ENCODE measurements around the gene CCDC27. TPM values are rescaled to one million over a fixed set of nuclear protein-coding genes. Genes with fewer than 3 reads are reported as not detected.

Gene CCDC27
- total and polyA plus RNA-seq, 10 donors = not detected

DNA sequence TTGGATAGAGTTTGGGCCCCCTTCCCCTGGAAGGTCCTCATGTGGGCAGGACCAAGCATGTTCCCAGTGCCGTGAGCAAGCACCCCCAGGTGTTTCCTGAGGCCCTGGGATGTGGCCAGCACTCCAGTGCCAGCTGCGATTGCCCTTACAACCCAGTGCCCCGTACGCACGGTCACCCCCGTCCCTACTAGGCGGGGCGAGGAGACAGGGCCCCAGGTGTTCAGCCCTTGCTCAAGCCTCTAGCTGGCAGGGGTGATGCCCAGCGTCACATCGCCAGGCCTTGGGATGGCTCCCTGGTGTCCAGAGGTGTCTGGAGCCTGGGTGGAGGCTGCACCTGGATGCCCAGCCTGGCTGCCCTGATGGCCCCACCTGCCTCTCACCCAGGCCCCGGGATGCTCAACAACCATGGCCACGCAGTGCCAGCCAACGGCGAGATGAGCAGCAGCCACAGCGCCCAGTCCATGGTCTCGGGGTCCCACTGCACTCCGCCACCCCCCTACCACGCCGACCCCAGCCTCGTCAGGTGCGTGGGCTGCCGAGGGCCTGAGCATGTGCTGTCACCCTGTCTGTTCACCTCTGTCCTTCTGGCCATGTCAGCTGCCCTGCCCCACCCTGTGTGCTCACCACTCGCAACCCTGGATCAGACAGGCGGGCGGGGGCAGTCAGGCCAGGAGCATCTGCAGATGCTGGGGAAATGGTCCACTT, 21.6 kb upstream of the CCDC27 start:
- intact Hi-C loops (cut with DNase I; ENCODE audit: low total_unique reads) = no loop called here
- Histone ChIP-seq H3K9me3 (no peaks in the 10 kb centered on the region), H3K4me1 (peaks cover 0 to 5% (median 0%) of the 10 kb centered on the region in 6 donors), H3K27ac (no peak overlapping the region), H3K36me3 (peaks cover 0 to 17% (median 9%) of the 10 kb centered on the region in 6 donors), H3K4me3 (no peak overlapping the region), H3K27me3 (replicated peaks in 1 of 7) (peaks cover 0 to 60% (median 7%) of the 10 kb centered on the region in 7 donors)
- peak in 1 of 3 donors; percentile 26 for TF ChIP-seq POLR2AphosphoS5 (IDR thresholded peaks at IDR 0.05)
- no peak for TF ChIP-seq POLR2A (IDR thresholded peaks at IDR 0.05)
- no peak for DNase-seq
- WGBS, 5 donors = 55 to 72% (median 66%) methylated on average over 13 to 25 of the region's 25 CpGs

DNA sequence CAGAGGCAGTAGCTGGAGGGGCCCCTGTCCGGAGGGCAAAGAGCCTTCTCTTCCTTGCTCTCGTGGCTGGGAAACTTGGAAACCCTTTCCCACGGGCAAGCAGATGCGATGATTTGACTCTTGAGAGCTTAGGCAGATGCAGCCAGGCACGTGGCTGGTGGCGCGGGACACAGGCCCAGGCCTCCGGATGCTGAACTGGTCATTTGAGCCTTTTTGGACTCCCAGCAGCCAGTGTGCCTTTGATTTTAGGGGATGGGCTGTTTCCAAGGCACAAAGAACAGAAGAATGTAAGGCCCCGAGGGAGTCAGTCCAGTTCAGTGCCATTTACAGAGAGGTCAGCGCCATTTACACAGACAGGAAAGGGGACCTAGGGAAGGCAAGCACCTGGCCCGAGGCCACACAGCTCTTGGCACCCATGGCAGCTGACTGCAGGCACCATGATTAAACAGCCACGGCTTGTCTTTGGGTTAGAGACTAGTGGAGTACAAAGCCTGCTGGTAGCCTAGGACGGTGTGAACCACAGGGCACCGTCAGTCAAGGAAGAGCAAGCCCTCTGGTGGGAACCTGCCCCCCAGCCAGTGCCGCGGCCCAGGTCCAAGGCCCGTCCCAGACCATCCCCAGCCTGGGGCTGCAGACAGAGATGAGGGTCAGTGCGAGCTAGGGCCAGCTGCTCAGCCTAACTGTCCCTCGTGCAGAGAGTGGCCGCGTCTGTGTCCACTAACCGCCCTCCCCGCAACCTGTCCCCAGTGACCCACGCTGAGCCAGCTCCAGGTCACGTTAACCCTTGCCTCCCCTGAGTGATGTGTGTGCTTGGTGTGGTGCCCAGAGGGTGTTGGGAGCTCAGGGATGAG, 20.4 kb upstream of the CCDC27 start:
- no peaks in the 10 kb centered on the region for H3K9me3 ChIP-seq
- no peak for DNase-seq
- TF ChIP-seq POLR2A (IDR thresholded peaks at IDR 0.05) (no peak), POLR2AphosphoS5 (IDR thresholded peaks at IDR 0.05) (no peak)
- TF ChIP-seq, protein P1, sequence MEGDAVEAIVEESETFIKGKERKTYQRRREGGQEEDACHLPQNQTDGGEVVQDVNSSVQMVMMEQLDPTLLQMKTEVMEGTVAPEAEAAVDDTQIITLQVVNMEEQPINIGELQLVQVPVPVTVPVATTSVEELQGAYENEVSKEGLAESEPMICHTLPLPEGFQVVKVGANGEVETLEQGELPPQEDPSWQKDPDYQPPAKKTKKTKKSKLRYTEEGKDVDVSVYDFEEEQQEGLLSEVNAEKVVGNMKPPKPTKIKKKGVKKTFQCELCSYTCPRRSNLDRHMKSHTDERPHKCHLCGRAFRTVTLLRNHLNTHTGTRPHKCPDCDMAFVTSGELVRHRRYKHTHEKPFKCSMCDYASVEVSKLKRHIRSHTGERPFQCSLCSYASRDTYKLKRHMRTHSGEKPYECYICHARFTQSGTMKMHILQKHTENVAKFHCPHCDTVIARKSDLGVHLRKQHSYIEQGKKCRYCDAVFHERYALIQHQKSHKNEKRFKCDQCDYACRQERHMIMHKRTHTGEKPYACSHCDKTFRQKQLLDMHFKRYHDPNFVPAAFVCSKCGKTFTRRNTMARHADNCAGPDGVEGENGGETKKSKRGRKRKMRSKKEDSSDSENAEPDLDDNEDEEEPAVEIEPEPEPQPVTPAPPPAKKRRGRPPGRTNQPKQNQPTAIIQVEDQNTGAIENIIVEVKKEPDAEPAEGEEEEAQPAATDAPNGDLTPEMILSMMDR (IDR thresholded peaks at IDR 0.05 in 8 of 11, conservative IDR thresholded peaks at IDR 0.05 in 3 of 11) = no peak
- peaks cover 0 to 60% (median 7%) of the 10 kb centered on the region in 7 donors for H3K27me3 ChIP-seq (replicated peaks in 1 of 7)
- H3K36me3 ChIP-seq = peaks cover 0 to 28% (median 19%) of the 10 kb centered on the region in 6 donors
- peaks cover 0 to 5% (median 0%) of the 10 kb centered on the region in 6 donors for H3K4me1 ChIP-seq
- no peak overlapping the region for H3K4me3 ChIP-seq
- 64 to 83% (median 76%) methylated on average over 14 to 25 of the region's 25 CpGs for WGBS, 5 donors
- no peak overlapping the region for H3K27ac ChIP-seq
- intact Hi-C loops (cut with DNase I; ENCODE audit: low total_unique reads) = no loop called here

DNA sequence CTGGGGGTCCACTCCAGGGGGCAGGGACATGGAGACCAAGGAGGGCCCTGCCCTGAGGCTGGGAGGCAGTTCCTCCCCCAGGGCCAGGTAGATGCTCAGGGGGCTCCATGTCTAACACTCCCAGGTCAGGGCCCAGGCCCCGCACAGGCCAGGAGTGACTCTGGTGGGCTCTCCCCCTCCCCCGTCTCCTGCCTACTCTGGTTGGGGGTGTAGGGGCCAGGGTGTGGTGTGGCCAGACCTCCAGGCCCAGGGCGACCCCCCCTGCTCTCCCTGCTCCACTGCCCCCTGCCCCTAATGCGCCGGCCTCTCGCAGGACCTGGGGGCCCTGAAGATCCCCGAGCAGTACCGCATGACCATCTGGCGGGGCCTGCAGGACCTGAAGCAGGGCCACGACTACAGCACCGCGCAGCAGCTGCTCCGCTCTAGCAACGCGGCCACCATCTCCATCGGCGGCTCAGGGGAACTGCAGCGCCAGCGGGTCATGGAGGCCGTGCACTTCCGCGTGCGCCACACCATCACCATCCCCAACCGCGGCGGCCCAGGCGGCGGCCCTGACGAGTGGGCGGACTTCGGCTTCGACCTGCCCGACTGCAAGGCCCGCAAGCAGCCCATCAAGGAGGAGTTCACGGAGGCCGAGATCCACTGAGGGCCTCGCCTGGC, 19.7 kb upstream of the CCDC27 start:
- no peak for TF ChIP-seq POLR2AphosphoS5 (IDR thresholded peaks at IDR 0.05)
- Histone ChIP-seq H3K27me3 (replicated peaks in 1 of 7) (peaks cover 0 to 52% (median 7%) of the 10 kb centered on the region in 7 donors), H3K4me1 (peaks cover 0 to 5% (median 0%) of the 10 kb centered on the region in 6 donors), H3K4me3 (no peak overlapping the region), H3K27ac (no peak overlapping the region), H3K36me3 (peaks cover 0 to 35% (median 26%) of the 10 kb centered on the region in 6 donors), H3K9me3 (no peaks in the 10 kb centered on the region)
- 40 to 75% (median 42%) methylated on average over 2 to 37 of the region's 37 CpGs for WGBS, 5 donors
- DNase-seq = no peak
- intact Hi-C loops (cut with DNase I; ENCODE audit: low total_unique reads) = no loop called here

DNA sequence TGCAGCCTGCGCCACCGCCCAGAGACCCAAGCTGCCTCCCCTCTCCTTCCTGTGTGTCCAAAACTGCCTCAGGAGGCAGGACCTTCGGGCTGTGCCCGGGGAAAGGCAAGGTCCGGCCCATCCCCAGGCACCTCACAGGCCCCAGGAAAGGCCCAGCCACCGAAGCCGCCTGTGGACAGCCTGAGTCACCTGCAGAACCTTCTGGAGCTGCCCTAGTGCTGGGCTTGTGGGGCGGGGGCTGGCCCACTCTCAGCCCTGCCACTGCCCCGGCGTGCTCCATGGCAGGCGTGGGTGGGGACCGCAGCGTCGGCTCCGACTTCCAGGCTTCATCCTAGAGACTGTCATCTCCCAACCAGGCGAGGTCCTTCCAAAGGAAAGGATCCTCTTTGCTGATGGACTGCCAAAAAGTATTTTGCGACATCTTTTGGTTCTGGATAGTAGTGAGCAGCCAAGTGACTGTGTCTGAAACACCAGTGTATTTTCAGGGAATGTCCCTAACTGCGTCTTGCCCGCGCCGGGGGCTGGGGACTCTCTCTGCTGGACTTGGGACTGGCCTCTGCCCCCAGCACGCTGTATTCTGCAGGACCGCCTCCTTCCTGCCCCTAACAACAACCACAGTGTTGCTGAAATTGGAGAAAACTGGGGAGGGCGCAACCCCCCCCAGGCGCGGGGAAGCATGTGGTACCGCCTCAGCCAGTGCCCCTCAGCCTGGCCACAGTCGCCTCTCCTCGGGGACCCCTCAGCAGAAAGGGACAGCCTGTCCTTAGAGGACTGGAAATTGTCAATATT, 19.0 kb upstream of the CCDC27 start:
- peaks cover 0 to 45% (median 7%) of the 10 kb centered on the region in 7 donors for H3K27me3 ChIP-seq (replicated peaks in 1 of 7)
- WGBS, 5 donors = 72 to 89% (median 79%) methylated on average over 24 to 29 of the region's 29 CpGs
- H3K36me3 ChIP-seq = peaks cover 0 to 42% (median 33%) of the 10 kb centered on the region in 6 donors
- TF ChIP-seq POLR2A (IDR thresholded peaks at IDR 0.05) (no peak), POLR2AphosphoS5 (IDR thresholded peaks at IDR 0.05) (no peak)
- TF ChIP-seq, protein P1 (IDR thresholded peaks at IDR 0.05 in 8 of 11, conservative IDR thresholded peaks at IDR 0.05 in 3 of 11) = no peak
- no peak for DNase-seq
- H3K9me3 ChIP-seq = no peaks in the 10 kb centered on the region
- H3K27ac ChIP-seq = no peak overlapping the region
- H3K4me1 ChIP-seq = peaks cover 0 to 5% (median 0%) of the 10 kb centered on the region in 6 donors
- intact Hi-C loops (cut with DNase I; ENCODE audit: low total_unique reads) = no loop called here
- H3K4me3 ChIP-seq = no peak overlapping the region

Measured in spleen (tissue), 11 donors.